ENCODE data around the gene NID2.

- TF ChIP-seq CTCF (IDR thresholded peaks at IDR 0.05; ENCODE audit: low read depth, low read length) (no peak), EZH2phosphoT487 (IDR thresholded peaks at IDR 0.05; ENCODE audit: low read depth) (no peak)
Measured at GRCh38 chr14:52046376-52046917, 22.4 kb downstream of the NID2 start.
